Colonic mucosa (tissue), 4 donors: ENCODE data around the gene TTC39A. TPM values are rescaled to one million over a fixed set of nuclear protein-coding genes. Genes with fewer than 3 reads are reported as not detected.

Experiments
- DNase-seq: peaks from one replicate; pipeline ENCODE4 v3.0.0-alpha.2; 2020
- H3K27ac ChIP-seq: fragments of 200-600 bp; one replicate; pipeline ENCODE4 v1.8.0; 2021
- H3K27me3 ChIP-seq: fragments of 200-600 bp; one replicate; pipeline ENCODE4 v1.8.0; 2021
- H3K36me3 ChIP-seq: fragments of 200-600 bp; one replicate; pipeline ENCODE4 v1.8.0; 2021
- H3K4me1 ChIP-seq: fragments of 200-600 bp; one replicate; pipeline ENCODE4 v1.8.0; 2021; ENCODE audit warnings: mild to moderate bottlenecking
- H3K4me3 ChIP-seq: fragments of 200-600 bp; one replicate; pipeline ENCODE4 v1.8.0; 2021
- H3K9ac ChIP-seq, 2 donors: one replicate each; pipeline ENCODE4 v1.7.0; 2013; ENCODE audit warnings: control low read depth in 2 of 2, low read depth in 2 of 2, low read length in 2 of 2
- H3K9me3 ChIP-seq: fragments of 200-600 bp; one replicate; pipeline ENCODE4 v1.8.0; 2021
- intact Hi-C: fragments of 100-400 bp; cut with DNase I; formaldehyde crosslinking; loops from one replicate; pipeline ENCODE4 v1.14.1; 2022
- total RNA-seq, 2 donors: library from RNA; stranded (reverse); fragmentation: NEBNext Ultra II Directional in 1 of 2; extraction: Animal tissue kit (Norgen Biotek cat#: 25700) in 1 of 2; gene quantifications; one replicate each; pipeline ENCODE4 v1.2.1, GENCODE V29; 2021
- TF ChIP-seq, protein P1 (sequence below): fragments of 200-600 bp; IDR thresholded peaks from one replicate; pipeline ENCODE4 v1.8.0; 2022; ENCODE audit warnings: antibody characterized with exemption, mild to moderate bottlenecking
- donor health status: healthy.
- donor health status: DM: no; HTN: no; CAD: no.
- donor health status: DM: no; HTN: no; CAD: no.

TTC39A gene
- total RNA-seq, 2 donors from 2014 or later = 95.2 to 148 TPM

DNA sequence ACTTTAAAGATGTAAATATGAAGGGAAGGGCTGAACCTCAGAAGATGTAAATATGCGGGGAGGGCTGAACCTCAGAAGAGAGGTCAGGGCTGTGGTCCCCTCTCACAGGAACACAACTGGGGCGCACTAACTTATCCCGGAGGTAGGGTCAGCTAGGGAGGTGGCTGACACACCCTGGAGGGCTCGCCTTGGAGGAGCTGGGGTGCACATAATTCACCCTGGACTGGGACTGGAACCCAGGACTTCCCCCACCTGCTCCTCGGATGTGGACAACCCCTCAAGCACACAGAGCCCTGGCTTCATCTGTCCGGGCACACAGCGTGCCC, 13.9 kb upstream of the TTC39A start:
- TF ChIP-seq, protein P1, sequence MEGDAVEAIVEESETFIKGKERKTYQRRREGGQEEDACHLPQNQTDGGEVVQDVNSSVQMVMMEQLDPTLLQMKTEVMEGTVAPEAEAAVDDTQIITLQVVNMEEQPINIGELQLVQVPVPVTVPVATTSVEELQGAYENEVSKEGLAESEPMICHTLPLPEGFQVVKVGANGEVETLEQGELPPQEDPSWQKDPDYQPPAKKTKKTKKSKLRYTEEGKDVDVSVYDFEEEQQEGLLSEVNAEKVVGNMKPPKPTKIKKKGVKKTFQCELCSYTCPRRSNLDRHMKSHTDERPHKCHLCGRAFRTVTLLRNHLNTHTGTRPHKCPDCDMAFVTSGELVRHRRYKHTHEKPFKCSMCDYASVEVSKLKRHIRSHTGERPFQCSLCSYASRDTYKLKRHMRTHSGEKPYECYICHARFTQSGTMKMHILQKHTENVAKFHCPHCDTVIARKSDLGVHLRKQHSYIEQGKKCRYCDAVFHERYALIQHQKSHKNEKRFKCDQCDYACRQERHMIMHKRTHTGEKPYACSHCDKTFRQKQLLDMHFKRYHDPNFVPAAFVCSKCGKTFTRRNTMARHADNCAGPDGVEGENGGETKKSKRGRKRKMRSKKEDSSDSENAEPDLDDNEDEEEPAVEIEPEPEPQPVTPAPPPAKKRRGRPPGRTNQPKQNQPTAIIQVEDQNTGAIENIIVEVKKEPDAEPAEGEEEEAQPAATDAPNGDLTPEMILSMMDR = no peak
- no peak for DNase-seq
- H3K9me3 ChIP-seq = no peaks in the 10 kb centered on the region
- intact Hi-C loops = loop anchor here (10.0 kb wide), 1 partner anchor 191 kb away; no protein-coding TSS in a partner anchor
- H3K4me1 ChIP-seq = no peaks in the 10 kb centered on the region
- peak overlapping the region; percentile 13 to 16 for H3K9ac ChIP-seq
- H3K4me3 ChIP-seq = peak overlapping the region; percentile 49
- no peak overlapping the region for H3K27ac ChIP-seq
- no peaks in the 10 kb centered on the region for H3K27me3 ChIP-seq
- no peaks in the 10 kb centered on the region for H3K36me3 ChIP-seq

DNA sequence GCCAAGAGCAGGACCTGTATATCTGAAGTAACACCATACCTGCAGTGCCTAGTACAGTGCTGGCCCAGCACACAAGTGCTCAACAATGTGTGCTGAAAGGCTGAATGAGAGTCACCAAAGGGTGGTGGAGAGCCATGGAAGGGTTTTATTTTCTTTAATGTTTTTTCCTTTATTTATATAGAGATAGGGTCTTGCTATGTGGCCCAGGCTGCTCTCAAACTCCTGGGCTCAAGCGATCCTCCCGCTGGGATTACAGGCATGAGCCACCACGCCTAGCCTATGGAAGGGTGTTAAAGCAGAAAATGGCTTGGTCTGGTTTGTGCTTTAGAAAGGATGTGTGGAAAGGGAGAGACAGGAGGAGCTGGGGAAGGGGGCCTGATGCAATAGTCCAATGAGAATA, 13.3 kb upstream of the TTC39A start:
- Histone ChIP-seq H3K4me1 (no peaks in the 10 kb centered on the region), H3K9me3 (no peaks in the 10 kb centered on the region), H3K4me3 (no peak overlapping the region), H3K27me3 (no peaks in the 10 kb centered on the region), H3K36me3 (no peaks in the 10 kb centered on the region), H3K27ac (no peak overlapping the region), H3K9ac (no peak overlapping the region)
- TF ChIP-seq, protein P1 = no peak
- intact Hi-C loops = loop anchor here (10.0 kb wide), 1 partner anchor 191 kb away; no protein-coding TSS in a partner anchor
- DNase-seq = no peak

DNA sequence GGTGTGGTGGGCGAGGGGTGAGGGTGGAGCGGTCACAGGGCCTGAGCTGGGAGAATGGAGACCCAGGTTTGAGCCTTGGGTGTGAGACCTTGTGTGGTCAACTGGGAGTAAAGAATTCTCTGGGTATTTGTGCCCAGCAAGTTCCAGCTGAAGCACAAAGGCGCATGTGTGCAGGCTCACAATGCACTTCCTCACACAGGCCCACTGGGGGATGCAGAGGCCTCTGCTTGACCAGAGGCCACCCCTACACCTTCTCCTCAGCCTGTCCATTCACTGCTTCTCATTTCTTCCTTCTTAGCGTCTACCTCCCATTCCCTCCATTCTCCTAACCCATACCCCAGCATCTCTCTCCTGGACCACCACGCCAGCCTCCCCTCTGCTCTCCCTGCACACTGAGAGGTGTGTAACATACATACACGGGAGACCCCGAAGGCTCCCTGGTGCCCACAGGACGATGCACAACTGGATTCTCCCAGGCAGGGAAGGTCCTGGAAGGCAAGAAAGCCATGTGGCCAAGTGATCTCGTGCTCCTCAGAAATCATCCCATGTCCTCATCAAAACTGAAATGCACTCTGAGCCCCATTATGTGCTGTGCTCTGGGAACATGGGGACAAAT, 12.3 kb upstream of the TTC39A start:
- TF ChIP-seq, protein P1 = no peak
- Histone ChIP-seq H3K4me3 (no peak overlapping the region), H3K27ac (no peak overlapping the region), H3K36me3 (no peaks in the 10 kb centered on the region), H3K4me1 (no peaks in the 10 kb centered on the region), H3K9ac (no peak overlapping the region), H3K27me3 (no peaks in the 10 kb centered on the region), H3K9me3 (no peaks in the 10 kb centered on the region)
- DNase-seq = no peak
- intact Hi-C loops = loop anchor here (10.0 kb wide), 1 partner anchor 192 kb away; no protein-coding TSS in a partner anchor

DNA sequence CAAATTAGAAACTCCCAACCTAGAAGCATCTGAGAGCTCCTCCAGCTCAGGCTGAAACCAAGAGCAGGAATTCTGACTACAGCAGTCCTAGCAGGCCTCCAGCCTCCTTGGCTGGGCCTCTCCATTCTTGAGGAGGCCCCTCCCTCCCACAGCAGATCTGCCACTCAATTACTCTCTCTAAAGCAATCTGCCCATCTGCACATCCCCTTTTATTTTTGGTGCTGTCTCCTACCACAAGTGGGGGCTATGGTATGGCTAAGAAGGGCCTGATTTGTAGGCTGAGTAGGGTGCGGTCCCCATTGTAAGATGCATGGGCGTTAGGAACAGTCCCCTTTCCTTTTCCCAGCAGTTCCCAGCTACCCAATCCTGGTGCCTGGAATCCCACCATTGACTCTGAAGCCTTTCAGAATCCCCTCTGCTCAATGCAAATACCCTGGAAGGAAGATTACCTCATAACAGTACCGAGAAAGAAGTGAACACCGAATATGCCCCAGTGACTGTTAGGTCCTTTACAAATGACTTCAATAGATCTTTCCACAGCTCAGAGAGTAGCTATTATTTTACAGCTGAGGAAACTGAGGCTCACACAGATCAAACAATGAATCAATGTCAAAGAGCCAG, 11.6 kb upstream of the TTC39A start:
- TF ChIP-seq, protein P1 = no peak
- intact Hi-C loops = loop anchor here (10.0 kb wide), 1 partner anchor 193 kb away; no protein-coding TSS in a partner anchor
- no peaks in the 10 kb centered on the region for H3K36me3 ChIP-seq
- H3K4me1 ChIP-seq = no peaks in the 10 kb centered on the region
- H3K9me3 ChIP-seq = no peaks in the 10 kb centered on the region
- no peak overlapping the region for H3K9ac ChIP-seq
- no peak for DNase-seq
- H3K27ac ChIP-seq = no peak overlapping the region
- H3K4me3 ChIP-seq = no peak overlapping the region
- H3K27me3 ChIP-seq = no peaks in the 10 kb centered on the region

DNA sequence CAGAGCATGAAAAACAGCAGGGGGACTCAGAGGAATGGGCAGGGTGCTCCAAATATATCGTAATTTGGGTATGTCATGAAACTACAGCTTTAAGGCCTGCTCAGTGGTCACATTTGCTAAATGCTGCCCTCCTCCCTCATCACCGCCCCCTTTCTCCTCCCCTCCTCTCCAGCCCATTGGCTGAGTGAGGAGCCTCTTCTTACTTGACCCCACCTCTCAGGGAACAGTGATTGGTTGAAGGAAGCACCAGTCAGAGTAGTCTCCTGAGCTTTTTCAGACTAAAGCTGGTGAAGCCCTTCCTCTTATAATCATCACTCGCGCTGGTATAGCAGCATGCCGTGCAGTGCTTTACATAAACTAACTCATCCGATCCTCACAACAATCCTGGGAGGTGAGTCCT, 10.0 kb upstream of the TTC39A start:
- DNase-seq = no peak
- no peaks in the 10 kb centered on the region for H3K4me1 ChIP-seq
- intact Hi-C loops = loop anchor here (10.0 kb wide), 1 partner anchor 194 kb away; no protein-coding TSS in a partner anchor
- no peaks in the 10 kb centered on the region for H3K27me3 ChIP-seq
- no peak overlapping the region for H3K27ac ChIP-seq
- H3K9ac ChIP-seq = no peak overlapping the region
- H3K9me3 ChIP-seq = no peaks in the 10 kb centered on the region
- TF ChIP-seq, protein P1 = no peak
- H3K36me3 ChIP-seq = no peaks in the 10 kb centered on the region
- H3K4me3 ChIP-seq = no peak overlapping the region
